Uterus (tissue), 2 donors: ENCODE measurements around the gene PLD1.

ENCODE experiments used
- POLR2A ChIP-seq, 2 donors: fragments of 450-650 bp; IDR thresholded peaks; one replicate each; pipeline ENCODE4 v1.6.1; 2016; ENCODE audit warnings: antibody characterized with exemption in 2 of 2, mild to moderate bottlenecking in 1 of 2, moderate library complexity in 1 of 2
- TF ChIP-seq, protein P1 (sequence below), 4 experiments: fragments of 200-600 bp in 2 of 4; fragments of 450-650 bp in 2 of 4; sonication (generic) in 2 of 4; IDR thresholded peaks; one replicate each; pipeline ENCODE4 v1.5.1; 2016 to 2019; ENCODE audit warnings: antibody characterized with exemption in 4 of 4, mild to moderate bottlenecking in 2 of 4, moderate library complexity in 1 of 4

DNA sequence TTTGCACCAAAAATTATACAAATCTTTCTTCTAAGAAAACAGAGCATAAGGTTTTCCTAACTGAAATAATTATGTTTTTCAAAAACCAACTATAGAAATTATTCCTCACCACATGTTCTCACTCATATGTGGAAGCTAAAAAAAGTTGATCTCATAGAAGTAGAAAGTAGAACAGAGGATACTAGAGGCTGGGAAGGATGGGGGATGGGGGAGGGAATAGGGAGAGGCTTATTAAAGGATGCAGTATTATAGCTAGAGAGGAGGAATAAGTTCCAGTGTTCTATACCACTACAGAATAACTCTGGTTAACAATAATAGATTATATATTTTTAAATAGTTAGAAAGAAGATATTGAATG lies 20.2 kb upstream of the PLD1 start:
- no peak for TF ChIP-seq POLR2A (IDR thresholded peaks at IDR 0.05)
- TF ChIP-seq, protein P1, sequence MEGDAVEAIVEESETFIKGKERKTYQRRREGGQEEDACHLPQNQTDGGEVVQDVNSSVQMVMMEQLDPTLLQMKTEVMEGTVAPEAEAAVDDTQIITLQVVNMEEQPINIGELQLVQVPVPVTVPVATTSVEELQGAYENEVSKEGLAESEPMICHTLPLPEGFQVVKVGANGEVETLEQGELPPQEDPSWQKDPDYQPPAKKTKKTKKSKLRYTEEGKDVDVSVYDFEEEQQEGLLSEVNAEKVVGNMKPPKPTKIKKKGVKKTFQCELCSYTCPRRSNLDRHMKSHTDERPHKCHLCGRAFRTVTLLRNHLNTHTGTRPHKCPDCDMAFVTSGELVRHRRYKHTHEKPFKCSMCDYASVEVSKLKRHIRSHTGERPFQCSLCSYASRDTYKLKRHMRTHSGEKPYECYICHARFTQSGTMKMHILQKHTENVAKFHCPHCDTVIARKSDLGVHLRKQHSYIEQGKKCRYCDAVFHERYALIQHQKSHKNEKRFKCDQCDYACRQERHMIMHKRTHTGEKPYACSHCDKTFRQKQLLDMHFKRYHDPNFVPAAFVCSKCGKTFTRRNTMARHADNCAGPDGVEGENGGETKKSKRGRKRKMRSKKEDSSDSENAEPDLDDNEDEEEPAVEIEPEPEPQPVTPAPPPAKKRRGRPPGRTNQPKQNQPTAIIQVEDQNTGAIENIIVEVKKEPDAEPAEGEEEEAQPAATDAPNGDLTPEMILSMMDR (IDR thresholded peaks at IDR 0.05), result no peak
